Measurements from ENCODE around the gene SCN3B. TPM values are rescaled to one million over a fixed set of nuclear protein-coding genes. Genes with fewer than 3 reads are reported as not detected.

Gene SCN3B
- total RNA-seq, 1 experiment from 2014 or later = 0.79 TPM

- DNase-seq (ENCODE audit: low spot score) = no peak
- Mint-ChIP-seq H3K36me3 (no peaks in the 10 kb centered on the region), H3K4me1 (no peaks in the 10 kb centered on the region), H3K27ac (no peak overlapping the region), H3K9me3 (no peaks in the 10 kb centered on the region), H3K27me3 (ENCODE audit: low read depth) (no peaks in the 10 kb centered on the region), H3K4me3 (no peak overlapping the region)
- TF ChIP-seq PRRX2 (CRISPR knock-in tag; IDR thresholded peaks at IDR 0.05) (no peak), USF1 (CRISPR knock-in tag; IDR thresholded peaks at IDR 0.05) (no peak), ZNF532 (CRISPR knock-in tag; IDR thresholded peaks at IDR 0.05; ENCODE audit: borderline replicate concordance) (no peak)
- POLR2A ChIA-PET = no interaction called here
- ATAC-seq = no peak
- CTCF ChIA-PET = interaction anchor here (1.6 to 1.8 kb wide), 2 partner anchors 62 to 367 kb away, joined by 3 to 7 read pairs; no protein-coding TSS in a partner anchor
These were observed 48.3 kb upstream of the SCN3B start for GRCh38 chr11:123702696-123703095.

GRCh38 chr11:123702139-123702538 is 47.7 kb upstream of the SCN3B start:
- POLR2A ChIA-PET = no interaction called here
- ATAC-seq (no peak), DNase-seq (ENCODE audit: low spot score) (no peak)
- Mint-ChIP-seq H3K27me3 (ENCODE audit: low read depth) (no peaks in the 10 kb centered on the region), H3K4me3 (no peak overlapping the region), H3K27ac (no peak overlapping the region), H3K36me3 (no peaks in the 10 kb centered on the region), H3K4me1 (no peaks in the 10 kb centered on the region), H3K9me3 (no peaks in the 10 kb centered on the region)
- CTCF ChIA-PET = interaction anchor here (1.4 to 1.8 kb wide), 3 partner anchors 9 to 367 kb away, joined by 3 to 7 read pairs (median 4); no protein-coding TSS in a partner anchor
- TF ChIP-seq ATF2 (CRISPR knock-in tag; IDR thresholded peaks at IDR 0.05; ENCODE audit: borderline replicate concordance, low read depth) = no peak
- no peak for TF ChIP-seq ELF4 (CRISPR knock-in tag; IDR thresholded peaks at IDR 0.05; ENCODE audit: low read depth)
- no peak for TF ChIP-seq MLX (CRISPR knock-in tag; IDR thresholded peaks at IDR 0.05)
- no peak for TF ChIP-seq MAX (CRISPR knock-in tag; IDR thresholded peaks at IDR 0.05)
- no peak for TF ChIP-seq CBFB (CRISPR knock-in tag; IDR thresholded peaks at IDR 0.05; ENCODE audit: low read depth)
- TF ChIP-seq TEAD1 (CRISPR knock-in tag; IDR thresholded peaks at IDR 0.05) = no peak
- TF ChIP-seq ZMAT4 (CRISPR knock-in tag; IDR thresholded peaks at IDR 0.05) = no peak
- TF ChIP-seq RORB (CRISPR knock-in tag; IDR thresholded peaks at IDR 0.05) = no peak
- TF ChIP-seq ATF1 (CRISPR knock-in tag; IDR thresholded peaks at IDR 0.05) = no peak
- TF ChIP-seq CTCF (IDR thresholded peaks at IDR 0.05) = no peak
- no peak for TF ChIP-seq ZNF281 (CRISPR knock-in tag; IDR thresholded peaks at IDR 0.05)
